HG03469 (cell line): ENCODE results near the gene OSTF1.

Experiments
- ATAC-seq: cut with Tn5 transposase; IDR thresholded peaks from one replicate; pipeline ENCODE4 v1.9.1; 2021; ENCODE audit warnings: mild to moderate bottlenecking, moderate library complexity, moderate number of reproducible peaks; ENCODE audit not compliant: unreplicated experiment

OSTF1 gene

GRCh38 chr9:75117564-75117963 is 29.2 kb downstream of the OSTF1 start:
- ATAC-seq: no peak

- ATAC-seq: no peak
Measured at GRCh38 chr9:75120686-75121085, 32.4 kb downstream of the OSTF1 start.

DNA sequence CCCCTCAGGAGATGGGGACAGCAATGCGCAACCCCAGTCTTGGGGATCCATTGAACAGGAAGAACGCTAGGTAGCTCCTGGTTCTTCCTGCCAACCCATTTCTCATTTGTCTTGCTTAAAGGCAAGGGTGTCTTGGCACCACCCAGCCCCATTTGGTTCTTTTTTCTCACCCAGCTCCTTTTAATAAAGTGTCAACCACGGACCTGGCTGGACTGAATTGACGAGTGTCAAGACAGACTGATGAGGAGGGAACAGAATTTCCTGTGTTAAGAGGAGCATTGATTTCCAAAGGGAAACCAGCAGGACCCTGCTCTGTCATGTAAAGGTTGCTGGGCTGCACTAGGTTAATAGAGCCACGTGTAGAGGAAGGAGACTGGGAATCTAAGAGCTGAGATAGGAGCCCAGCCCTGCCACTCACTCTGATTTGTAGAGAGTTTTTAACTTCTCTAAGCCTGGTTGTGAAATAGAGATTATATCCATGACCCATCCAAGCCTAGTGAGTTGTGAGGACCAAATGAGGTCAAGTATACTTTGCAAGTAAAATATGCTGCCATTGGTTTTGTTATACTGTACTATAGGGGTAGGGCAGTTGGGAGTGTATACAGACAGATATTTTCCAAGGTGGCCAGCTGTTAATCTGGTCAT is 33.7 kb downstream of the OSTF1 start:
- ATAC-seq: no peak

DNA sequence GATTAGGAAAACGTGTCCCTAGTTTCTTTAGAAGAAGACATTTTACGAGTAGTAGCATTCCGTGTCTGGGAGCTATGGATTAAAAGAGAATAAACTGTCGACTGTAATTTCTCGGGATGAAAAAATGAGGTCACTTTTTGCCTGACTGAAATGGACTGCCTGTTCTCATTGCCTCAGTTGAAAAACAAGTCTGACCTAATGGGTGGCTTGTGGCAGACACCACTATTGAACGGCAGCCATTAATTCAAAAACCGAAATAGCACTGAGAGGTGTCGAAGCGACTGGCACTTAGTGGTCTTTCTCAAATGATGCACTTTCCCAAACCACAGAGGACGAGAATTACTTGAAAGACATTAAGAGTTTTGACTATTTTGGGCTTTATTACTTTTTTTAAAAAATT is 35.4 kb downstream of the OSTF1 start:
- no peak for ATAC-seq

DNA sequence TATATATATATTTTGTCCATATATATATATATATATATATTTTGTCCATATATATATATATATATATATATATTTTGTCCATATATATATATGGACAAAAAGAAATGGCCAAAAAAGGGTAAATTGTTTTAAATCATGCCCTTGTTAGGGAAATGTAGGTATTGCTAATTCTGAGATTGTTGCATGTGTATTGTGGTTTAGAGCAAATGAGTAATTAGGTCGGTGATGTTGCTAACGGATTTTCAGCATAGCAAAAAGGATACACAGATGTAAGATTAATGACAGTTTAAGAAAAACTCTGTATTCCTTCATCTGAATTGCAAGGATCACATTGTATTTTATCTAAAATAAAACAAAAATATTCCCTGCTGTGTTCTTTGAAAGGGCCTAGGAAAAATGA is 40.2 kb downstream of the OSTF1 start:
- ATAC-seq: no peak

DNA sequence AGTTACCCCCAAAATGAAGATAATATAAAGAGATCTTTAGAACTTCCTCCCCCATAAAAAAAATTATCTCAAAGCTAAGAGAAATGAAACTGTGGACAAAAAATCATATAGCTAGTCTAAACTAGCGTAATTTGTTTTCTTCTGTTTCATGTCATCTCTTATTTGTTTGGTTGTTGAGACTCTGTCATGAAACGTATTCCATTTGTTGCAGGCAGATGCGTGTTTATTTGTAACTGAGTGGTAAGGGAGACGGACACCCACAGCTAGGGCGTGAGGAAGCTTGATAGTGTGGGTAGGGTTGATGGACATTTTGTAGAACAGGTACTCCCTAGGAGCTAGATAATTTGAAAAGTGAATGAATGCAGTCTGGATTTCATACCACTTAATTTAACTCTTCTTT is 41.9 kb downstream of the OSTF1 start:
- ATAC-seq: no peak

DNA sequence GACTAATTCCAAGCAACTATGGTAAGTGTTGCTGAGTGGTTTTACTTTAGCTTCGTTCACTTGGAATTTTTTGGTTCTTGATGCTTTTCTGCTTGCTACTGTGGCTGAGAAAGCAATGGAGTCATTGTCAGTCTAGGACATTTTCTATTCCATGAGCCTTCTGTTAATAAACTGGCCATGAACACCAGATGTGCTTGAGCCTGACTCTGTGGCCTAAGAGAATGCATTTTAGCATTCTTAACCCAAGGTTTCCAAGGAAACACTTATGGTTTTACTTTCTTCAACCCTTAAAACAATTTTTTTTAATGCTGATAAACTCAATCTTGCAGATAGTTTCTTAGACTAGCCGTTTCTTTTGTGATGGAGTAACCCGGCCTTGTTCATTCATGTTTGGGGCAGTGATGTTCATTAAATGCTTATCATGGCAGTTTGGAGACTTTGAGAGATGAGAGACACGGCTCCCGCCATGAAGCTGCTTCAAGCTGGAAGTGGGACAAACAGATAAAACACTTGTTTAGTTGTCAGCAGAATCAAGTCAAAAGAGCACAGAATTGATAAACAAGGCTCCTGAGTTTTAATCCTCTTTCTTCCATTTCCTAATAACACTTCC is 42.4 kb downstream of the OSTF1 start:
- no peak for ATAC-seq

- no peak for ATAC-seq
Measured at GRCh38 chr9:75131700-75132099, 43.4 kb downstream of the OSTF1 start.

- no peak for ATAC-seq
Measured at GRCh38 chr9:75132244-75132643, 43.9 kb downstream of the OSTF1 start.

- no peak for ATAC-seq
Measured at GRCh38 chr9:75133396-75133795, 45.1 kb downstream of the OSTF1 start.

GRCh38 chr9:75134495-75134894 is 46.2 kb downstream of the OSTF1 start:
- no peak for ATAC-seq

DNA sequence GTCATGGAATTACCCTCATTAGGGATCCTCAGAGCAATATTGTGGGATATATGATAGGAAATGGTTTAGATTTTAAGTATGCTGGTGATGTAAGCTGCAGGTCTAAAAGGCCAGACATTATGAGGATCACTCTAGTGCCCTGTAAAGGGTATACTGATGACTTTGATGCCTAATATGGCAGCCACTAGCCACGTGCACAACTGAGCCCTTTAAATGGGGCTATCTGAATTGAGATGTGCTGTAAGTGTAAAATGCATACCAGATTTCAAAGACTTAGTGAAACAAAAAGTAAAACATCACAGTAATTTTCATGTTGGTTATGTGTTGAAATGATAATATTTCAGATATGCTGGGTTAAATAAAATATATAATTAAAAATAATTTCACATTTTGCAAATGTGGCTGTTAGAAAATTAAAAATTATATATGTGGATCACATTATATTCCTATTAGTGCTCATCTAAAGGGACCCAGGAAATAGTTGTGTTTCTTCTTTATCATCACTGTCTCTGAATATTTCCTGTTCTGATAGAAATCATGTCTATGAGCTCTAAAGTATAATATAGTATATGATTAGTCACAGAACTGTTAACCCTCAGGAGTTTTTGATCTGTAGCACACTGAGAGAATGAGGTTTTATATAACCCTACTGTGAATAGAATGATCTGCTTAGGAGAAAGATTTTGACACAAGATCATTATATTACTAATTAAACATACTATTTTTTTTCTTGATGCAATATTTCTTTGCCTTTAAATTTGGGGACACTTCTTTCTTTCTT is 50.1 kb downstream of the OSTF1 start:
- ATAC-seq: no peak

DNA sequence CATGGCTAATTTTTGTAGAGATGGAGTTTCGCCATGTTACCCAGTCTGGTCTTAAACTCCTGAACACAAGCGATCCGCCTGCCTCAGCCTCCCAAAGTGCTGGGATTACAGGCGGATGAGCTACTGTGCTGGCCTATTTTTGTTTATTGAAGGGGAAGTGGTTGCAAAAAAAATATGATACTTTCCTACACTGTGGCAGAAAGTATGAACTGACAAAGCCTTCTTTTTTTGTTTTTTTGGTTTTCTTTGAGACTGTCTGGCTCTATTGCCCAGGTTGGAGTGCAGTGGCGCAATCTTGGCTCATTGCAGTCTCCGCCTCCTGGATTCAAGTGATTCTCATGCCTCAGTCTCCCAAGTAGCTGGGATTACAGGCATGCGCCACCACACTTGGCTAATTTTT is 50.9 kb downstream of the OSTF1 start:
- no peak for ATAC-seq

- no peak for ATAC-seq
Measured at GRCh38 chr9:75140261-75140660, 51.9 kb downstream of the OSTF1 start.

DNA sequence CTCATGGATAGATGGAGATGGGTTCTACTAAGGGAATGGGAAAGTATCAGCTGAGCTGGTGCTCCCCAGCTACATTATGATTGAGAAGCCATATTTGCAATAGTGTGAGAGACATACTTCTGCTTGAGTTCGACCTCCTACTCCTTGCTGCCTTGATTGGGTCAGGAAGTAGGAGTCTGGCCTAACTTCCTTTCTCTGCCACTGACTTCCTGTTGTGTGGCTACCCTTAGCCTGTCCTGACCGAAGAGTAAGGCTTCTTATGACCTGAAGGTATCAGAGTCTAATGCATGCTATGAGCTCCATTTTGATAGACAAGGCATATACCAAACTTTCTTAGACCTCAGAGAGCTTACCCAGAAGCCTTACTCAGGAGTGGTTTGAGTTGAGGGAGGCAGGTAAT is 53.9 kb downstream of the OSTF1 start:
- no peak for ATAC-seq

GRCh38 chr9:75146229-75146628 is 57.9 kb downstream of the OSTF1 start:
- no peak for ATAC-seq

GRCh38 chr9:75147638-75148037 is 59.3 kb downstream of the OSTF1 start:
- no peak for ATAC-seq

- no peak for ATAC-seq
Measured at GRCh38 chr9:75148561-75148960, 60.2 kb downstream of the OSTF1 start.

DNA sequence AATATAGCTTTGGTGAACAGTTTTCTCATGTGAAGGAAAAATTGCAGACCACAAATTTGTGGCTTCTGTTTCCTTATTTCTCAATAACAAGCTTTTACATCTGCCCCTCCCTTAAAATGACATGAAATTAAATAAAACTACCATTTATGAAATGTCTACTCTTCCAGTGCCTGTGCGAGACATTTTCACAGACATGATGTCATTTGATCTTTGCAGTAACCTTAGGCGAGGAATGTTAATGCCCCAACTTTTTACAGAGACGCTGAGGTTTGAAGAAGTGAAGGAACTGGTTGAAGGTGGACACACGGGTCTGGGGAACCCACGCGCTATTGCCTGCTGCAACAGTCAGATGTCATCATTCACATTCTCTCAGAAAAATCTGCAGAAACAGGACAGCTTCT is 61.5 kb downstream of the OSTF1 start:
- no peak for ATAC-seq

- no peak for ATAC-seq
Measured at GRCh38 chr9:75150512-75150911, 62.2 kb downstream of the OSTF1 start.

GRCh38 chr9:75152416-75152815 is 64.1 kb downstream of the OSTF1 start:
- no peak for ATAC-seq

- ATAC-seq: no peak
Measured at GRCh38 chr9:75156858-75157257, 68.5 kb downstream of the OSTF1 start.
